HL-60 (cell line): ENCODE data around the gene CLOCK.

Experiments used
- GABPA ChIP-seq: IDR thresholded peaks from 2 replicates; pipeline ENCODE4 v1.6.1; 2012; ENCODE audit warnings: low read depth
- POLR2AphosphoS5 ChIP-seq: IDR thresholded peaks from 2 replicates; pipeline ENCODE4 v1.6.1; 2012; ENCODE audit warnings: low read depth
- SPI1 ChIP-seq: IDR thresholded peaks from 2 replicates; pipeline ENCODE4 v1.6.1; 2012; ENCODE audit warnings: low read depth, mild to moderate bottlenecking, borderline replicate concordance
- TF ChIP-seq, protein P1 (sequence below): IDR thresholded peaks from one replicate; pipeline ENCODE4 v1.5.1; 2011; ENCODE audit warnings: low read length, control low read depth, inconsistent platforms; ENCODE audit not compliant: insufficient read depth

DNA sequence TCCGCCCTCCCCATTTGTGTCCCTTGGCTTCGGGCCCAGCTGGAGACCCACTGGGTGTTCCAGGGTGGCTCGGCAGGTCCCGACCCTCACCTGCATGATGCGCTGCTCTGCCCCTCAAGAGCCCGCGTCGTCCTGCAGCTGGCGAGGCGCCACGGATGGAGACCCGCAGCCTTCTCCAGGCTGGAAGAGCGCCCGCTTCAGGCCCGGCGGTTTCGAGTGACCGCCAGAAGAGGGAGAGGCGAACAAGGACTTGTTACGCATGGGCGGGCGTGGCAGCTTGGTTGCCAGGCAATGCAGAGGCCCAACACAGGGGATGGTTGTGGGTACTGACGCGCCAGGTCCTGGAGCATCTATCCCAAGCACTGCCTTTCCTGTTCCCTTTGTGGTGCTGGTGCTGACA, 45.3 kb upstream of the CLOCK start, which contains the start of gene PDCL2:
- no peak for TF ChIP-seq POLR2AphosphoS5
- TF ChIP-seq, protein P1, sequence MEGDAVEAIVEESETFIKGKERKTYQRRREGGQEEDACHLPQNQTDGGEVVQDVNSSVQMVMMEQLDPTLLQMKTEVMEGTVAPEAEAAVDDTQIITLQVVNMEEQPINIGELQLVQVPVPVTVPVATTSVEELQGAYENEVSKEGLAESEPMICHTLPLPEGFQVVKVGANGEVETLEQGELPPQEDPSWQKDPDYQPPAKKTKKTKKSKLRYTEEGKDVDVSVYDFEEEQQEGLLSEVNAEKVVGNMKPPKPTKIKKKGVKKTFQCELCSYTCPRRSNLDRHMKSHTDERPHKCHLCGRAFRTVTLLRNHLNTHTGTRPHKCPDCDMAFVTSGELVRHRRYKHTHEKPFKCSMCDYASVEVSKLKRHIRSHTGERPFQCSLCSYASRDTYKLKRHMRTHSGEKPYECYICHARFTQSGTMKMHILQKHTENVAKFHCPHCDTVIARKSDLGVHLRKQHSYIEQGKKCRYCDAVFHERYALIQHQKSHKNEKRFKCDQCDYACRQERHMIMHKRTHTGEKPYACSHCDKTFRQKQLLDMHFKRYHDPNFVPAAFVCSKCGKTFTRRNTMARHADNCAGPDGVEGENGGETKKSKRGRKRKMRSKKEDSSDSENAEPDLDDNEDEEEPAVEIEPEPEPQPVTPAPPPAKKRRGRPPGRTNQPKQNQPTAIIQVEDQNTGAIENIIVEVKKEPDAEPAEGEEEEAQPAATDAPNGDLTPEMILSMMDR: no peak
- no peak for TF ChIP-seq SPI1
- no peak for TF ChIP-seq GABPA
